Epithelial cell of umbilical artery (primary cell): ENCODE measurements around the gene GPR50. TPM values are rescaled to one million over a fixed set of nuclear protein-coding genes. Genes with fewer than 3 reads are reported as not detected.

Source experiments
- total RNA-seq: library from RNA; depleted of rRNA; stranded (reverse); fragments of >200 nt; gene quantifications from 2 replicates; pipeline ENCODE4 v1.2.3, GENCODE V29; 2014

GPR50 gene
- total RNA-seq = not detected in 2 replicates

DNA sequence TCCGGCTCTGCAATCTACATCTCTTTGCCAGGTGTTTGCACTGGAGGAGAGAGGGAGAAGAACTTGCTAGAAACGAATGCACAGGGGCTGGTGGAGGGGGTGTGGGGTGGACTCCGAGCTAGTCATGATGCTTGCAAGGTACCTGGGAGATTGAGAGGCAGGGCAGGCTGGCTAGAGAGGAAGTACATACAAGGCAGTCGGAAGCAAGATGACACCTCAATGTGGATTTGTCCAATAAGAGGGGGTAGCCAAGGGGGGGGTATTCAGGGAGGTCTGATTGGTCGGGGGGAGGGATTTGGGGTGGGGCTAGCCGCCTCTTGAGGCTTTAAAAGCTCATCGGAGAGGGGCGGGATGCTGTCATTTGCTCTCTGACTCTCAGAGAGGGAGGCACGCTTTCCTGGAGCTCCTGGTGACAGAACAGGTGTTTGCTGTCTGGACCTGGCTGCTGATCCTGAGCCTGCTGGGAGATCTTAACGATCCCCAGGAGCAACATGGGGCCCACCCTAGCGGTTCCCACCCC, at the start of gene GPR50:
Gene GPR50, plus strand, starts transcription at position 354 of the 520 bp plus-strand sequence. Its CDS starts 138 bp downstream, at position 492.

Other genes with a start within 250 kb of the GPR50 start
- gene HMGB3, start 193.2 kb upstream of the GPR50 start, total RNA-seq = 35.1 and 48.9 TPM in 2 replicates
- 66.9 and 78.4 TPM in 2 replicates for gene VMA21, start 220.6 kb downstream of the GPR50 start, total RNA-seq